Measurements from ENCODE around the gene ILRUN.
"Not testable (repeated sequence)": the region's sequence is repeated elsewhere in the genome, so short reads cannot be mapped to it uniquely, and the experiment has no call there.

Gene ILRUN

DNA sequence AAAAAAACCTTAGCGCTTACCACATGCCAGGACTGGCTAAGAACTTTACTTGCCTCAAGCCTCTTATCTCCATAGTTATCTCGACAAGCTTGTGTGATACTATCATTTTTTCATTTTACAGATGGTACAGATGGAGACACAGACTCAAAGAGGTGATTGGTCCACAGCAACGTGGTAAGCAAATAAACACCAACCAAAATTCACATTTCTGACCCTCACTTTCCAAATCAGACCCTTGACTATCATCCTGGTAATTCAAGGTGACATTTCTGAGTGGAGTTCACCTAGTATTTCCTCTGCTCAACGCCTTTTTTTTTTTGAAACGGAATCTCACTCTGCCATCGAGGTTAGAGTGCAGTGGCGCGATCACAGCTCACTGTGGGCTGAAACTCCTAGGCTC lies 25.9 kb upstream of the ILRUN start:
- H3K4me1 ChIP-seq (ENCODE audit: control insufficient read depth, low read depth, low read length), result no peaks in the 10 kb centered on the region
- no peak overlapping the region for H3K4me3 ChIP-seq (ENCODE audit: low read length)
- no CpG with 5 or more reads among the region's 8 CpGs for WGBS (ENCODE audit: extremely low coverage, insufficient coverage, low lambda C conversion rate)
- no peaks in the 10 kb centered on the region for H3K27me3 ChIP-seq (ENCODE audit: insufficient read depth, low read length, poor library complexity)
- no peak for DNase-seq
- no peak overlapping the region for H3K4me2 ChIP-seq (ENCODE audit: low read length)
- no peak overlapping the region for H2AK5ac ChIP-seq (ENCODE audit: low read length)
- no peak overlapping the region for H3K9ac ChIP-seq (ENCODE audit: low read length)
- H3K18ac ChIP-seq (ENCODE audit: low read length), result no peak overlapping the region
- H4K8ac ChIP-seq (ENCODE audit: low read depth, low read length), result no peak overlapping the region
- no peaks in the 10 kb centered on the region for H3K36me3 ChIP-seq (ENCODE audit: control insufficient read depth, insufficient read depth, low read length)
- H2BK5ac ChIP-seq (ENCODE audit: low read length), result no peak overlapping the region
- H3K79me1 ChIP-seq (ENCODE audit: low read length), result no peaks in the 10 kb centered on the region
- H2BK15ac ChIP-seq (replicated peaks; ENCODE audit: low read depth), result no peak overlapping the region
- H3K56ac ChIP-seq (ENCODE audit: low read length), result no peak overlapping the region
- no peak overlapping the region for H3K4ac ChIP-seq (ENCODE audit: low read depth, low read length)
- no peak overlapping the region for H2BK120ac ChIP-seq (ENCODE audit: low read depth, low read length)
- no peaks in the 10 kb centered on the region for H3K79me2 ChIP-seq (ENCODE audit: control insufficient read depth, insufficient read depth, low read length)
- H4K5ac ChIP-seq (ENCODE audit: low read length), result no peak overlapping the region
- H3K27ac ChIP-seq (ENCODE audit: low read depth, low read length), result no peak overlapping the region
- no peak overlapping the region for H3K23ac ChIP-seq (ENCODE audit: low read length)

DNA sequence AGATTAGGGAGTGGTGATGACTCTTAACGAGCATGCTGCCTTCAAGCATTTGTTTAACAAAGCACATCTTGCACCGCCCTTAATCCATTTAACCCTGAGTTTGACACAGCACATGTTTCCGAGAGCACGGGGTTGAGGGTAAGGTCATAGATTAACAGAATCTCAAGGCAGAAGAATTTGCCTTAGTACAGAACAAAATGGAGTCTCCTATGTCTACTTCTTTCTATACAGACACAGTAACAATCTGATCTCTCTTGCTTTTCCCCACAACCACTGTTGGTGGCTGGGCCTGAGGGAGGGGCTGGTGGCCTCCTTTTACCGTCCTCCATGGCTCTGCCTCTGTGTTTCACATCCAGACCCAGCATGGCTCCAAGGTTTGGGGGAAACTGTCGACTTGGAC lies 23.6 kb upstream of the ILRUN start:
- H2BK5ac ChIP-seq (ENCODE audit: low read length); H3K79me1 ChIP-seq (ENCODE audit: low read length); H3K4me1 ChIP-seq (ENCODE audit: control insufficient read depth, low read depth, low read length); H3K9ac ChIP-seq (ENCODE audit: low read length); H3K27ac ChIP-seq (ENCODE audit: low read depth, low read length); H2AK5ac ChIP-seq (ENCODE audit: low read length); H3K27me3 ChIP-seq (ENCODE audit: insufficient read depth, low read length, poor library complexity); H3K4ac ChIP-seq (ENCODE audit: low read depth, low read length); H3K23ac ChIP-seq (ENCODE audit: low read length); H2BK15ac ChIP-seq (replicated peaks; ENCODE audit: low read depth); H3K4me2 ChIP-seq (ENCODE audit: low read length); H3K4me3 ChIP-seq (ENCODE audit: low read length); H4K8ac ChIP-seq (ENCODE audit: low read depth, low read length); H4K5ac ChIP-seq (ENCODE audit: low read length); H3K79me2 ChIP-seq (ENCODE audit: control insufficient read depth, insufficient read depth, low read length); H2BK120ac ChIP-seq (ENCODE audit: low read depth, low read length); H3K56ac ChIP-seq (ENCODE audit: low read length); DNase-seq; H3K18ac ChIP-seq (ENCODE audit: low read length); H3K36me3 ChIP-seq (ENCODE audit: control insufficient read depth, insufficient read depth, low read length): not testable (repeated sequence)
- no CpG with 5 or more reads among the region's 6 CpGs for WGBS (ENCODE audit: extremely low coverage, insufficient coverage, low lambda C conversion rate)

DNA sequence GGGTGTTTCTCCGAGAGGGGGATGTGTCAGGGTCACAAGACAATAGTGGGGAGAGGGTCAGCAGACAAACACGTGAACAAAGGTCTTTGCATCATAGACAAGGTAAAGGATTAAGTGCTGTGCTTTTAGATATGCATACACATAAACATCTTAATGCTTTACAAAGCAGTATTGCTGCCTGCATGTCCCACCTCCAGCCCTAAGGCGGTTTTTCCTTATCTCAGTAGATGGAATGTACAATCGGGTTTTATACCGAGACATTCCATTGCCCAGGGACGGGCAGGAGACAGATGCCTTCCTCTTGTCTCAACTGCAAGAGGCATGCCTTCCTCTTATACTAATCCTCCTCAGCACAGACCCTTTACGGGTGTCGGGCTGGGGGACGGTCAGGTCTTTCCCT lies 23.1 kb upstream of the ILRUN start:
- not testable (repeated sequence) for H3K4me1 ChIP-seq (ENCODE audit: control insufficient read depth, low read depth, low read length); H4K8ac ChIP-seq (ENCODE audit: low read depth, low read length); H3K4me2 ChIP-seq (ENCODE audit: low read length); H4K5ac ChIP-seq (ENCODE audit: low read length); H3K18ac ChIP-seq (ENCODE audit: low read length); H3K4ac ChIP-seq (ENCODE audit: low read depth, low read length); H2BK5ac ChIP-seq (ENCODE audit: low read length); H3K27me3 ChIP-seq (ENCODE audit: insufficient read depth, low read length, poor library complexity); H2BK120ac ChIP-seq (ENCODE audit: low read depth, low read length); H3K79me1 ChIP-seq (ENCODE audit: low read length); H3K36me3 ChIP-seq (ENCODE audit: control insufficient read depth, insufficient read depth, low read length); H3K79me2 ChIP-seq (ENCODE audit: control insufficient read depth, insufficient read depth, low read length); H3K27ac ChIP-seq (ENCODE audit: low read depth, low read length); H3K9ac ChIP-seq (ENCODE audit: low read length); H3K56ac ChIP-seq (ENCODE audit: low read length); H3K23ac ChIP-seq (ENCODE audit: low read length); DNase-seq; H2BK15ac ChIP-seq (replicated peaks; ENCODE audit: low read depth); H3K4me3 ChIP-seq (ENCODE audit: low read length); H2AK5ac ChIP-seq (ENCODE audit: low read length)
- no CpG with 5 or more reads among the region's 9 CpGs for WGBS (ENCODE audit: extremely low coverage, insufficient coverage, low lambda C conversion rate)

DNA sequence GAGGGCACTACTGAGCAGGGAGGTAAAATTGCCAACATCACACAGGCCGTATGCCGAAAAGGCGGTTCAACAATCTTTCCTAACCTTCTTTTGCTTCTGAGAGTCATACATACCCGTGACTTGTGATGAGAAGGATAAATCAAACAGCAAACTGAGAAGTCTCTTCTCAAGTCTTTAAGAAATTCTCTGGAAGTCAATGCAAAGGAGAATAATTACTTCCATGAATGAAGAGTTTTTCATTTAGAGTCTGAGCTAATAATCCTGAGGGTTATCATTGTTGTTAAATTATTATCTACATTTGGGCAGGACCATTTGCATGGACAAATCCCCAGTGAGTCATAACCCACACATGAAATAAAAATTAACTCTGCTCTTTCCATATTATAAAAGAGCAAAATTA lies 22.4 kb upstream of the ILRUN start:
- no peak for DNase-seq
- H4K8ac ChIP-seq (ENCODE audit: low read depth, low read length), result no peak overlapping the region
- H2BK5ac ChIP-seq (ENCODE audit: low read length), result no peak overlapping the region
- H3K18ac ChIP-seq (ENCODE audit: low read length), result no peak overlapping the region
- no peak overlapping the region for H3K23ac ChIP-seq (ENCODE audit: low read length)
- no peaks in the 10 kb centered on the region for H3K27me3 ChIP-seq (ENCODE audit: insufficient read depth, low read length, poor library complexity)
- H3K79me2 ChIP-seq (ENCODE audit: control insufficient read depth, insufficient read depth, low read length), result no peaks in the 10 kb centered on the region
- no CpG with 5 or more reads among the region's 4 CpGs for WGBS (ENCODE audit: extremely low coverage, insufficient coverage, low lambda C conversion rate)
- H3K56ac ChIP-seq (ENCODE audit: low read length), result no peak overlapping the region
- no peaks in the 10 kb centered on the region for H3K36me3 ChIP-seq (ENCODE audit: control insufficient read depth, insufficient read depth, low read length)
- no peak overlapping the region for H3K27ac ChIP-seq (ENCODE audit: low read depth, low read length)
- no peak overlapping the region for H2AK5ac ChIP-seq (ENCODE audit: low read length)
- no peak overlapping the region for H2BK120ac ChIP-seq (ENCODE audit: low read depth, low read length)
- no peaks in the 10 kb centered on the region for H3K4me1 ChIP-seq (ENCODE audit: control insufficient read depth, low read depth, low read length)
- no peak overlapping the region for H3K4ac ChIP-seq (ENCODE audit: low read depth, low read length)
- H4K5ac ChIP-seq (ENCODE audit: low read length), result no peak overlapping the region
- H3K4me2 ChIP-seq (ENCODE audit: low read length), result no peak overlapping the region
- H3K4me3 ChIP-seq (ENCODE audit: low read length), result no peak overlapping the region
- H3K9ac ChIP-seq (ENCODE audit: low read length), result no peak overlapping the region
- H3K79me1 ChIP-seq (ENCODE audit: low read length), result no peaks in the 10 kb centered on the region
- no peak overlapping the region for H2BK15ac ChIP-seq (replicated peaks; ENCODE audit: low read depth)

DNA sequence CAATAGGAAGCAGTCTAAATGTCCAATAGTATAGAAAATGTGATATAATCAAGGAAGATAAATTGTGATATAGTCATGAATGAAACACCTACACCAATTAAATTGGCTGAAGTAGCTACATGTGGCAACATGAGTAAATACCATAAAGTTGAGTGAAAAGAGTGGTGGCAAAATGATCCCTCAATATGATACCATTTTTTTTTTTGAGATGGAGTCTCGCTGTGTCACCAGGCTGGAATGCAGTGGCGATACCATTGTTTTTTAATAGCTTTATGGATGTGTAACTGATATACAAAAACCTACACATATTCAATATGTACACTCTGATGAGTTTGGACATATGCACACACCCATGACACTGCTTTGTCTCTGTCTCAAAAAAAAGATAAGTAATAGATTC lies 20.9 kb upstream of the ILRUN start:
- Histone ChIP-seq H3K23ac (ENCODE audit: low read length) (no peak overlapping the region), H3K27me3 (ENCODE audit: insufficient read depth, low read length, poor library complexity) (no peaks in the 10 kb centered on the region), H3K56ac (ENCODE audit: low read length) (no peak overlapping the region), H4K5ac (ENCODE audit: low read length) (no peak overlapping the region), H2BK5ac (ENCODE audit: low read length) (no peak overlapping the region), H3K18ac (ENCODE audit: low read length) (no peak overlapping the region), H4K8ac (ENCODE audit: low read depth, low read length) (no peak overlapping the region), H3K4ac (ENCODE audit: low read depth, low read length) (no peak overlapping the region), H3K4me1 (ENCODE audit: control insufficient read depth, low read depth, low read length) (no peaks in the 10 kb centered on the region), H2AK5ac (ENCODE audit: low read length) (no peak overlapping the region), H3K79me2 (ENCODE audit: control insufficient read depth, insufficient read depth, low read length) (no peaks in the 10 kb centered on the region), H3K4me2 (ENCODE audit: low read length) (no peak overlapping the region), H3K9ac (ENCODE audit: low read length) (no peak overlapping the region), H3K79me1 (ENCODE audit: low read length) (no peaks in the 10 kb centered on the region), H2BK120ac (ENCODE audit: low read depth, low read length) (no peak overlapping the region), H2BK15ac (replicated peaks; ENCODE audit: low read depth) (no peak overlapping the region), H3K36me3 (ENCODE audit: control insufficient read depth, insufficient read depth, low read length) (no peaks in the 10 kb centered on the region), H3K4me3 (ENCODE audit: low read length) (no peak overlapping the region), H3K27ac (ENCODE audit: low read depth, low read length) (no peak overlapping the region)
- DNase-seq, result no peak
- no CpG with 5 or more reads among the region's 2 CpGs for WGBS (ENCODE audit: extremely low coverage, insufficient coverage, low lambda C conversion rate)

DNA sequence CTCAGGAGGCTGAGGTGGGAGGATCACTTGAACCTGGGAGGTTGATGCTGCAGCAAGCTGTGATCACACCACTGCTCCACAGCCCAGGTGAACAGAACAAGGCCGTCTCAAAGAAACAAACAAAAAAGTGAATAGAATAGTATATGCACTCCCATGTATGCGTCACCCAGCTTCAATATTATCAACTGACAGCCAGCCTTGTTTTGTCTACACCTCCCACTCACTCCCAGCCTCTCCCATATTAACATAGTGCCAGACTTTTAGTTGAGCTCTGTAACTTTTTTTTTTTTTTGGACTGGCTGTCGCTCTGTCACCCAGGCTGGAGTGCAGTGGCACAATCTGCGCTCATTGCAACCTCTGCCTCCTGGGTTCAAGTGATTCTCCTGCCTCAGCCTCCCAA lies 18.1 kb upstream of the ILRUN start:
- DNase-seq, result no peak
- Histone ChIP-seq H4K5ac (ENCODE audit: low read length) (no peak overlapping the region), H3K4me3 (ENCODE audit: low read length) (no peak overlapping the region), H2AK5ac (ENCODE audit: low read length) (no peak overlapping the region), H2BK15ac (replicated peaks; ENCODE audit: low read depth) (no peak overlapping the region), H3K4ac (ENCODE audit: low read depth, low read length) (no peak overlapping the region), H3K79me1 (ENCODE audit: low read length) (no peaks in the 10 kb centered on the region), H2BK5ac (ENCODE audit: low read length) (no peak overlapping the region), H3K27me3 (ENCODE audit: insufficient read depth, low read length, poor library complexity) (no peaks in the 10 kb centered on the region), H3K56ac (ENCODE audit: low read length) (no peak overlapping the region), H3K36me3 (ENCODE audit: control insufficient read depth, insufficient read depth, low read length) (no peaks in the 10 kb centered on the region), H3K9ac (ENCODE audit: low read length) (no peak overlapping the region), H4K8ac (ENCODE audit: low read depth, low read length) (no peak overlapping the region), H3K27ac (ENCODE audit: low read depth, low read length) (no peak overlapping the region), H3K79me2 (ENCODE audit: control insufficient read depth, insufficient read depth, low read length) (no peaks in the 10 kb centered on the region), H3K23ac (ENCODE audit: low read length) (no peak overlapping the region), H2BK120ac (ENCODE audit: low read depth, low read length) (no peak overlapping the region), H3K18ac (ENCODE audit: low read length) (no peak overlapping the region), H3K4me2 (ENCODE audit: low read length) (no peak overlapping the region), H3K4me1 (ENCODE audit: control insufficient read depth, low read depth, low read length) (no peaks in the 10 kb centered on the region)
- WGBS (ENCODE audit: extremely low coverage, insufficient coverage, low lambda C conversion rate), result no CpG with 5 or more reads among the region's 4 CpGs
